BLaER1 treated with 17β-estradiol and CSF1 and Interleukin-3, amounts not matched to agents 10 nM and 100 nM (cell line): Measurements from ENCODE around the gene DONSON.
A peak's percentile ranks its signal among the peaks of the same experiment; 100 is the strongest.
"Not testable (repeated sequence)": the region's sequence is repeated elsewhere in the genome, so short reads cannot be mapped to it uniquely, and the experiment has no call there.

Experiments used
- H3K27ac ChIP-seq, 11 experiments: shearing (Covaris generic); formaldehyde crosslinking; 2 replicates each; pipeline ENCODE4 v1.8.1; 2022
- H3K27me3 ChIP-seq, 11 experiments: shearing (Covaris generic); formaldehyde crosslinking; 2 replicates each; pipeline ENCODE4 v1.8.1; 2022
- H3K36me3 ChIP-seq, 11 experiments: shearing (Covaris generic); formaldehyde crosslinking; 2 replicates each; pipeline ENCODE4 v1.8.1; 2022
- H3K4me1 ChIP-seq, 10 experiments: shearing (Covaris generic); formaldehyde crosslinking; 2 replicates each; pipeline ENCODE4 v1.8.1; 2022
- H3K4me2 ChIP-seq, 11 experiments: shearing (Covaris generic); formaldehyde crosslinking; 2 replicates each; pipeline ENCODE4 v1.8.1; 2022
- H3K4me3 ChIP-seq, 10 experiments: shearing (Covaris generic); formaldehyde crosslinking; 2 replicates each; pipeline ENCODE4 v1.8.1; 2022
- H3K9ac ChIP-seq, 11 experiments: shearing (Covaris generic); formaldehyde crosslinking; 2 replicates each; pipeline ENCODE4 v1.8.1; 2022
- H3K9me3 ChIP-seq, 11 experiments: shearing (Covaris generic); formaldehyde crosslinking; replicated peaks in 1 of 11; 2 replicates each; pipeline ENCODE4 v1.8.1; 2022
- H4K20me1 ChIP-seq, 11 experiments: shearing (Covaris generic); formaldehyde crosslinking; 2 replicates each; pipeline ENCODE4 v1.8.1; 2022
- Cebpa-rat ChIP-seq, 11 experiments: shearing (Covaris generic); IDR thresholded peaks; 2 replicates each; pipeline ENCODE4 v1.8.1; 2022

Gene DONSON

GRCh38 chr21:33588485-33589335 lies at the start of gene DONSON:
DONSON (minus strand) TSS chr21:33588684; CDS start chr21:33588641, 43 bp downstream.
- Histone ChIP-seq H3K9ac (peak within 1 kb of the TSS; percentile 89 to 97 (median 95)), H3K4me2 (peak within 1 kb of the TSS; percentile 88 to 100 (median 97)), H3K27ac (peak within 1 kb of the TSS; percentile 79 to 93 (median 88)), H3K27me3 (no peaks in the 10 kb centered on the region), H3K4me3 (peak within 1 kb of the TSS; percentile 75 to 99 (median 94)), H3K9me3 (no peaks in the 10 kb centered on the region), H3K36me3 (peaks cover 6 to 45% (median 23%) of the 10 kb centered on the region in 11 experiments; a peak in 18 of 22 replicates), H4K20me1 (peaks cover 0 to 13% (median 0%) of the 10 kb centered on the region in 11 experiments; a peak in 3 of 22 replicates), H3K4me1 (peaks cover 18 to 24% (median 21%) of the 10 kb centered on the region in 10 experiments)
- TF ChIP-seq Cebpa-rat (IDR thresholded peaks at IDR 0.05) = no peak

GRCh38 chr21:33634254-33634653 lies 45.8 kb upstream of the DONSON start:
- peaks cover 0 to 50% (median 7%) of the 10 kb centered on the region in 11 experiments; a peak in 9 of 22 replicates for H4K20me1 ChIP-seq
- H3K4me1 ChIP-seq = peaks cover 0 to 13% (median 0%) of the 10 kb centered on the region in 10 experiments; a peak in 2 of 20 replicates
- H3K9ac ChIP-seq = no peak overlapping the region
- TF ChIP-seq Cebpa-rat (IDR thresholded peaks at IDR 0.05) = no peak
- H3K4me2 ChIP-seq = no peak overlapping the region
- no peak overlapping the region for H3K27ac ChIP-seq
- H3K9me3 ChIP-seq = peaks cover 0 to 16% (median 4%) of the 10 kb centered on the region in 11 experiments; a peak in 4 of 22 replicates
- H3K4me3 ChIP-seq = no peak overlapping the region
- peaks cover 49 to 78% (median 65%) of the 10 kb centered on the region in 11 experiments for H3K36me3 ChIP-seq
- no peaks in the 10 kb centered on the region for H3K27me3 ChIP-seq

- not testable (repeated sequence) for H3K9me3 ChIP-seq, H3K27ac ChIP-seq, H3K9ac ChIP-seq, H3K4me2 ChIP-seq, H3K4me1 ChIP-seq, H3K4me3 ChIP-seq, H3K27me3 ChIP-seq
- H4K20me1 ChIP-seq = peaks cover 0 to 17% (median 0%) of the 10 kb centered on the region in 11 experiments; a peak in 6 of 22 replicates
- H3K36me3 ChIP-seq = peaks cover 61 to 98% (median 87%) of the 10 kb centered on the region in 11 experiments
These were observed 37.7 kb upstream of the DONSON start for GRCh38 chr21:33626151-33626550.

- Histone ChIP-seq H3K27ac (no peak overlapping the region), H3K9me3 (no peaks in the 10 kb centered on the region), H3K4me1 (peaks cover 0 to 13% (median 2%) of the 10 kb centered on the region in 10 experiments; a peak in 5 of 20 replicates), H3K27me3 (no peaks in the 10 kb centered on the region), H3K4me3 (no peak overlapping the region), H3K9ac (no peak overlapping the region), H3K4me2 (no peak overlapping the region), H4K20me1 (peaks cover 0 to 13% (median 0%) of the 10 kb centered on the region in 11 experiments; a peak in 6 of 22 replicates), H3K36me3 (peaks cover 63 to 98% (median 78%) of the 10 kb centered on the region in 11 experiments)
- TF ChIP-seq Cebpa-rat (IDR thresholded peaks at IDR 0.05) = no peak
These were observed 33.8 kb upstream of the DONSON start for GRCh38 chr21:33622253-33622652.

- Histone ChIP-seq H3K4me3 (no peak overlapping the region), H3K27ac (no peak overlapping the region), H3K27me3 (no peaks in the 10 kb centered on the region), H3K4me1 (peaks cover 0 to 8% (median 2%) of the 10 kb centered on the region in 10 experiments; a peak in 5 of 20 replicates), H3K4me2 (no peak overlapping the region), H3K9me3 (no peaks in the 10 kb centered on the region), H3K36me3 (peaks cover 64 to 97% (median 82%) of the 10 kb centered on the region in 11 experiments), H4K20me1 (no peaks in the 10 kb centered on the region), H3K9ac (no peak overlapping the region)
- no peak for TF ChIP-seq Cebpa-rat (IDR thresholded peaks at IDR 0.05)
These were observed 31.2 kb upstream of the DONSON start for GRCh38 chr21:33619726-33620125.

GRCh38 chr21:33618407-33618806 lies 29.9 kb upstream of the DONSON start:
- H3K27ac ChIP-seq = no peak overlapping the region
- H3K4me2 ChIP-seq = no peak overlapping the region
- H3K36me3 ChIP-seq = peaks cover 56 to 98% (median 83%) of the 10 kb centered on the region in 11 experiments
- no peak overlapping the region for H3K9ac ChIP-seq
- peaks cover 0 to 8% (median 2%) of the 10 kb centered on the region in 10 experiments; a peak in 5 of 20 replicates for H3K4me1 ChIP-seq
- no peak overlapping the region for H3K4me3 ChIP-seq
- no peak for TF ChIP-seq Cebpa-rat (IDR thresholded peaks at IDR 0.05)
- no peaks in the 10 kb centered on the region for H4K20me1 ChIP-seq
- no peaks in the 10 kb centered on the region for H3K27me3 ChIP-seq
- H3K9me3 ChIP-seq = no peaks in the 10 kb centered on the region

- not testable (repeated sequence) for H3K27ac ChIP-seq, H3K27me3 ChIP-seq, H3K9me3 ChIP-seq, H3K9ac ChIP-seq, H3K4me1 ChIP-seq, H3K4me3 ChIP-seq, H4K20me1 ChIP-seq
- peak overlapping the region in 2 of 11 experiments; percentile 4 to 43; a peak in 1 of 22 replicates for H3K4me2 ChIP-seq
- H3K36me3 ChIP-seq = peaks cover 54 to 98% (median 85%) of the 10 kb centered on the region in 11 experiments
These were observed 29.1 kb upstream of the DONSON start for GRCh38 chr21:33617565-33617964.

GRCh38 chr21:33611006-33611744 lies 22.7 kb upstream of the DONSON start:
- TF ChIP-seq Cebpa-rat (IDR thresholded peaks at IDR 0.05) = no peak
- no peaks in the 10 kb centered on the region for H3K9me3 ChIP-seq
- no peaks in the 10 kb centered on the region for H3K27me3 ChIP-seq
- H3K27ac ChIP-seq = no peak overlapping the region
- no peaks in the 10 kb centered on the region for H3K4me1 ChIP-seq
- peaks cover 43 to 98% (median 81%) of the 10 kb centered on the region in 11 experiments for H3K36me3 ChIP-seq
- H3K4me3 ChIP-seq = no peak overlapping the region
- H3K9ac ChIP-seq = no peak overlapping the region
- H3K4me2 ChIP-seq = no peak overlapping the region
- no peaks in the 10 kb centered on the region for H4K20me1 ChIP-seq

- no peaks in the 10 kb centered on the region for H3K27me3 ChIP-seq
- no peak for TF ChIP-seq Cebpa-rat (IDR thresholded peaks at IDR 0.05)
- peaks cover 40 to 98% (median 77%) of the 10 kb centered on the region in 11 experiments for H3K36me3 ChIP-seq
- H3K9me3 ChIP-seq = no peaks in the 10 kb centered on the region
- H3K9ac ChIP-seq = no peak overlapping the region
- no peak overlapping the region for H3K27ac ChIP-seq
- H4K20me1 ChIP-seq = no peaks in the 10 kb centered on the region
- H3K4me3 ChIP-seq = no peak overlapping the region
- H3K4me2 ChIP-seq = no peak overlapping the region
- H3K4me1 ChIP-seq = no peaks in the 10 kb centered on the region
These were observed 20.1 kb upstream of the DONSON start for GRCh38 chr21:33608559-33608958.
